PC-9 (cell line): ENCODE results near the gene TBC1D5. TPM values are rescaled to one million over a fixed set of nuclear protein-coding genes. Genes with fewer than 3 reads are reported as not detected.

Source experiments
- BruUV-seq: library from RNA; stranded (reverse); fragments of 400-500 nt; replicated peaks from 2 replicates; lab custom pipeline; 2021; lab: Mats Ljungman, UMichigan
- CTCF ChIA-PET: fragments of 300-600 bp; sonication (Branson Sonifier 250); formaldehyde crosslinking; loops from one replicate; lab custom pipeline; 2022; ENCODE audit warnings: antibody characterized with exemption; lab: Charles Lee
- POLR2A ChIA-PET: fragments of 300-600 bp; sonication (Branson Sonifier 250); formaldehyde crosslinking; loops from one replicate; lab custom pipeline; 2022; ENCODE audit warnings: antibody characterized with exemption; ENCODE audit not compliant: unreplicated experiment; lab: Charles Lee
- DNase-seq, 2 experiments: peaks; one replicate each; pipeline versions ENCODE4 v3.0.0 to v3.0.0-alpha.2; 2015 to 2022; ENCODE audit warnings: mixed read lengths in 1 of 2
- H2AFZ ChIP-seq: fragments of 200-600 bp; sonication (generic); 2 replicates; pipeline ENCODE4 v1.8.1; 2017; ENCODE audit warnings: antibody characterized with exemption
- H3F3A ChIP-seq: fragments of 200-600 bp; sonication (generic); 2 replicates; pipeline ENCODE4 v1.8.1; 2017; ENCODE audit warnings: antibody characterized with exemption, mild to moderate bottlenecking, low read depth; ENCODE audit not compliant: insufficient read depth
- H3K27ac ChIP-seq: fragments of 200-600 bp; sonication (generic); 2 replicates; pipeline ENCODE4 v1.6.1; 2016; ENCODE audit warnings: mixed run types
- H3K27me3 ChIP-seq: fragments of 200-600 bp; sonication (generic); 2 replicates; pipeline ENCODE4 v1.6.1; 2016; ENCODE audit warnings: low read depth, mixed run types; ENCODE audit not compliant: insufficient read depth
- H3K36me3 ChIP-seq: fragments of 200-600 bp; sonication (generic); 2 replicates; pipeline ENCODE4 v1.6.1; 2016; ENCODE audit warnings: low read depth, mixed run types
- H3K4me1 ChIP-seq: fragments of 200-600 bp; sonication (generic); replicated peaks from 2 replicates; pipeline ENCODE4 v1.6.1; 2016; ENCODE audit warnings: mixed run types; ENCODE audit not compliant: insufficient read depth
- H3K4me2 ChIP-seq: fragments of 200-600 bp; sonication (generic); 2 replicates; pipeline ENCODE4 v1.6.1; 2017; ENCODE audit warnings: mixed run types
- H3K4me3 ChIP-seq: fragments of 200-600 bp; sonication (generic); 2 replicates; pipeline ENCODE4 v1.6.1; 2016; ENCODE audit warnings: mixed run types
- H3K79me2 ChIP-seq: fragments of 200-600 bp; sonication (generic); 2 replicates; pipeline ENCODE4 v1.6.1; 2017; ENCODE audit warnings: low read depth, mixed run types
- H3K9me2 ChIP-seq: fragments of 200-600 bp; sonication (generic); 2 replicates; pipeline ENCODE4 v1.8.1; 2017; ENCODE audit warnings: mild to moderate bottlenecking; ENCODE audit not compliant: insufficient read depth
- H3K9me3 ChIP-seq: fragments of 200-600 bp; sonication (generic); 2 replicates; pipeline ENCODE4 v1.8.1; 2016; ENCODE audit warnings: low read depth; ENCODE audit not compliant: insufficient read depth
- H4K20me1 ChIP-seq: fragments of 200-600 bp; sonication (generic); 2 replicates; pipeline ENCODE4 v1.8.1; 2017; ENCODE audit not compliant: insufficient read depth
- EZH2 ChIP-seq: fragments of 200-600 bp; sonication (generic); IDR thresholded peaks from 2 replicates; pipeline ENCODE4 v1.8.0; 2017; ENCODE audit warnings: antibody characterized with exemption, low read depth
- intact Hi-C: fragments of 100-400 bp; cut with micrococcal nuclease; formaldehyde crosslinking; loops from one replicate; pipeline ENCODE4 v1.10.0; 2022; ENCODE audit not compliant: unreplicated experiment
- total RNA-seq: library from RNA; stranded (reverse); gene quantifications from 2 replicates; pipeline ENCODE4 v1.2.3, GENCODE V29; 2021
- TF ChIP-seq, protein P1 (sequence below): fragments of 200-600 bp; sonication (generic); conservative IDR thresholded peaks from 2 replicates; pipeline ENCODE4 v1.6.1; 2017; ENCODE audit warnings: mixed run types, antibody characterized with exemption, mild to moderate bottlenecking, moderate library complexity

Gene TBC1D5
- total RNA-seq, 1 experiment from 2014 or later: 54.0 TPM

DNA sequence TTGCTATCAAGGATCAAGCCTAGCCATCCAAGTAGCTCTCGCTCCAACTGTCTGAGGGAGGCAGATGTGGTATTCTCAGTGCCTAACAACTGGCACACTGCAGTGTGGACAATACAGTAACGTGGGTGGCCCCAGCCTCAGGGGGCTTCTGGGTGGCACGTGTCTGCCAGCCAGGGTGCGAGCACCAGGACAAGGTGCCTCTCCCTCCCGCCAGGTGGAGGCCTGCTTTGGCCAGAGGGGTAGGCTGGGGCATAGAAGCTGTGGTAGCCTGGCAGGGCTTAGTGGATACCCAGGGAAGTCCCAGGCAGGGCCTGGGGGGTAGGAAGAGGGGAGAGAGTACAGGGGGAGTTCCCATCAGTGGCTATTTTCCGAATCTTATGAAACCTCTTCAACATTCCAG, 623.7 kb downstream of the TBC1D5 start:
- no TSS peak for BruUV-seq
- POLR2A ChIA-PET: no interaction called here

DNA sequence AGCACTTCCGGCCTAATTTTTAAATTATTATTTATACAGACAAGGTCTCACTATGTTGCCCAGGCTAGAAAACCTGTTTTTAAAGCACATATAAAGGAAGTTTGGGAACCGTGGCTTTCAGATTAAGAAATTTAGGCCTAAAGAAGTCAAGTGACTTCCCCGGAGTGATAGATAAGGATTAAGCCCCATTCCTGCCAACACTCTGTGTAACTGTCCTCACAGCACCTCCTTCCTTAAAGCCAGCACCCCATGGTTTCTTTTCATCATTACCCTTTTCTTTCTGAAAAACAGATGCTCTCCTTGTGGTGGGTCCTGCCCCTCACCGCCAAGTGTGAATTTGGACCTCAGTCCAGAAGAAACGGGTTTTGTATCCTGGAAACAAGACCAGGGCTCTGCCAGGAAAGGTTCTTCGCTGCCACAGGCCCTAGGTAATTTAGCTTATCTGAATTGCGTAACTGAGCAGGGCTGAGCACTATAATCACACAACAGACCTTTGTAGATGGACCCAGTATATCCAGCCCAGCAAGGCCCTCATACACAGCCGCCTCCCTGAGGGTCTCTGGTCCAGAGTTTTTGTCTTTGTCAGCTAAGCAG, 626.3 kb downstream of the TBC1D5 start:
- TF ChIP-seq EZH2: no peak
- TF ChIP-seq, protein P1, sequence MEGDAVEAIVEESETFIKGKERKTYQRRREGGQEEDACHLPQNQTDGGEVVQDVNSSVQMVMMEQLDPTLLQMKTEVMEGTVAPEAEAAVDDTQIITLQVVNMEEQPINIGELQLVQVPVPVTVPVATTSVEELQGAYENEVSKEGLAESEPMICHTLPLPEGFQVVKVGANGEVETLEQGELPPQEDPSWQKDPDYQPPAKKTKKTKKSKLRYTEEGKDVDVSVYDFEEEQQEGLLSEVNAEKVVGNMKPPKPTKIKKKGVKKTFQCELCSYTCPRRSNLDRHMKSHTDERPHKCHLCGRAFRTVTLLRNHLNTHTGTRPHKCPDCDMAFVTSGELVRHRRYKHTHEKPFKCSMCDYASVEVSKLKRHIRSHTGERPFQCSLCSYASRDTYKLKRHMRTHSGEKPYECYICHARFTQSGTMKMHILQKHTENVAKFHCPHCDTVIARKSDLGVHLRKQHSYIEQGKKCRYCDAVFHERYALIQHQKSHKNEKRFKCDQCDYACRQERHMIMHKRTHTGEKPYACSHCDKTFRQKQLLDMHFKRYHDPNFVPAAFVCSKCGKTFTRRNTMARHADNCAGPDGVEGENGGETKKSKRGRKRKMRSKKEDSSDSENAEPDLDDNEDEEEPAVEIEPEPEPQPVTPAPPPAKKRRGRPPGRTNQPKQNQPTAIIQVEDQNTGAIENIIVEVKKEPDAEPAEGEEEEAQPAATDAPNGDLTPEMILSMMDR: no peak
- no peak overlapping the region for H3K4me3 ChIP-seq
- no peak overlapping the region for H3K27ac ChIP-seq
- no peaks in the 10 kb centered on the region for H3K4me1 ChIP-seq
- H3K79me2 ChIP-seq: no peaks in the 10 kb centered on the region
- no peaks in the 10 kb centered on the region for H3K36me3 ChIP-seq
- BruUV-seq: no TSS peak
- POLR2A ChIA-PET: no interaction called here
- no peak overlapping the region for H3K4me2 ChIP-seq
- no peaks in the 10 kb centered on the region for H3K9me3 ChIP-seq
- H4K20me1 ChIP-seq: no peaks in the 10 kb centered on the region
- no peaks in the 10 kb centered on the region for H3K9me2 ChIP-seq
- no peaks in the 10 kb centered on the region for H3F3A ChIP-seq
- no peak overlapping the region for H2AFZ ChIP-seq
- DNase-seq: no peak
- no peaks in the 10 kb centered on the region for H3K27me3 ChIP-seq
- CTCF ChIA-PET: no interaction called here
- intact Hi-C loops: no loop called here

More for the DNA sequence above, 623.7 kb downstream of the TBC1D5 start:
- Histone ChIP-seq H3F3A (no peaks in the 10 kb centered on the region), H4K20me1 (no peaks in the 10 kb centered on the region), H3K9me2 (no peaks in the 10 kb centered on the region), H3K36me3 (no peaks in the 10 kb centered on the region), H3K4me2 (no peak overlapping the region), H3K4me3 (no peak overlapping the region), H3K27ac (no peak overlapping the region), H2AFZ (no peak overlapping the region), H3K4me1 (no peaks in the 10 kb centered on the region), H3K27me3 (no peaks in the 10 kb centered on the region), H3K9me3 (no peaks in the 10 kb centered on the region), H3K79me2 (no peaks in the 10 kb centered on the region)
- no peak for TF ChIP-seq EZH2
- TF ChIP-seq, protein P1: no peak
- CTCF ChIA-PET: no interaction called here
- DNase-seq: no peak
- intact Hi-C loops: no loop called here

DNA sequence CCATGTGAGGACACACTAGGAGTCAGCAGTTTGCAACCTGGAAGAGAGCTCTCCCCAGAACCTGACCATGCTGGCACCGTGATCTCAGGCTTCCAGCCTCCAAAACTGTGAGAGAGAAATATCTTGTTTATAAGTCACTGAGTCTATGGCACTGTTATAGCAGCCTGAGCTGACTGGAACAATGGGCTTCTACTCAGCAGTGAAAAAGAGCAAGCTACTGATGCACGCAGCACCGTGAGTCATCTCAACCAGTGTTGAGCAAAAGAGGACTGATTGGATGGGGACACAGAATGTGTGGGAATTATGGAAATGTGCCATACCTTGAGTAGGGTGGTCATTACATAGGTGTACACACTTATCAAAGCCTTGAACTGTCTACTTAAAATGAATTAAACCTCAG, 627.2 kb downstream of the TBC1D5 start:
- Histone ChIP-seq H3K4me1 (no peaks in the 10 kb centered on the region), H3K4me3 (no peak overlapping the region), H3K9me2 (no peaks in the 10 kb centered on the region), H3K9me3 (no peaks in the 10 kb centered on the region), H3K27ac (no peak overlapping the region), H3K79me2 (no peaks in the 10 kb centered on the region), H3K36me3 (no peaks in the 10 kb centered on the region), H3K27me3 (no peaks in the 10 kb centered on the region), H4K20me1 (no peaks in the 10 kb centered on the region), H2AFZ (no peak overlapping the region), H3F3A (no peaks in the 10 kb centered on the region), H3K4me2 (no peak overlapping the region)
- no peak for DNase-seq
- intact Hi-C loops: no loop called here
- no TSS peak for BruUV-seq
- ChIA-PET CTCF (no interaction called here), POLR2A (no interaction called here)
- TF ChIP-seq, protein P1: no peak
- TF ChIP-seq EZH2: no peak
